ENCODE data around the gene DNAL1. TPM values are rescaled to one million over a fixed set of nuclear protein-coding genes. Genes with fewer than 3 reads are reported as not detected.

Gene DNAL1
- total RNA-seq, 1 experiment from 2014 or later: 14.3 TPM

- TF ChIP-seq ATF3 (CRISPR knock-in tag; conservative IDR thresholded peaks at IDR 0.05) (no peak), GABPB1 (CRISPR knock-in tag; IDR thresholded peaks at IDR 0.05) (0 out of 2 replicates have a peak, but pooled peaks have one; percentile 39), PRDM15 (CRISPR knock-in tag; IDR thresholded peaks at IDR 0.05) (0 out of 2 replicates have a peak, but pooled peaks have one; percentile 1), PREB (CRISPR knock-in tag; IDR thresholded peaks at IDR 0.05; ENCODE audit: borderline replicate concordance) (peak; percentile 55), ZNF416 (CRISPR knock-in tag; IDR thresholded peaks at IDR 0.05) (peak; percentile 65; the same call in 1 of the 2 replicates)
These were observed 69.2 kb downstream of the DNAL1 start, which contains the start of gene PNMA1 (continued) for GRCh38 chr14:73713803-73714655.

- Mint-ChIP-seq H3K9me3 (no peaks in the 10 kb centered on the region), H3K27me3 (ENCODE audit: low read depth) (peaks cover 7% of the 10 kb centered on the region), H3K4me1 (peaks cover 41% of the 10 kb centered on the region), H3K27ac (no peak overlapping the region), H3K4me3 (peak overlapping the region; percentile 73), H3K36me3 (no peaks in the 10 kb centered on the region)
- no peak for DNase-seq (ENCODE audit: low spot score)
- CTCF ChIA-PET: interaction anchor here (2.9 kb wide), 1 partner anchor 14 kb away, joined by 12 read pairs; no protein-coding TSS in a partner anchor
- no peak for ATAC-seq
- TF ChIP-seq ZBTB21 (CRISPR knock-in tag; IDR thresholded peaks at IDR 0.05; ENCODE audit: borderline replicate concordance): no peak
- TF ChIP-seq ZNF532 (CRISPR knock-in tag; IDR thresholded peaks at IDR 0.05; ENCODE audit: borderline replicate concordance): no peak
- no peak for TF ChIP-seq RORB (CRISPR knock-in tag; IDR thresholded peaks at IDR 0.05)
- TF ChIP-seq TEAD1 (CRISPR knock-in tag; IDR thresholded peaks at IDR 0.05): no peak
- no peak for TF ChIP-seq ZNF671 (CRISPR knock-in tag; IDR thresholded peaks at IDR 0.05)
- no peak for TF ChIP-seq ZNF423 (CRISPR knock-in tag; IDR thresholded peaks at IDR 0.05)
- no peak for TF ChIP-seq SMAD4 (CRISPR knock-in tag; IDR thresholded peaks at IDR 0.05)
- TF ChIP-seq FOXJ3 (CRISPR knock-in tag; IDR thresholded peaks at IDR 0.05; ENCODE audit: borderline replicate concordance): no peak
- TF ChIP-seq ERG (CRISPR knock-in tag; IDR thresholded peaks at IDR 0.05): no peak
- TF ChIP-seq SOX15 (CRISPR knock-in tag; IDR thresholded peaks at IDR 0.05): no peak
- TF ChIP-seq FOXP1 (CRISPR knock-in tag; IDR thresholded peaks at IDR 0.05; ENCODE audit: borderline replicate concordance): no peak
- POLR2A ChIA-PET: interaction anchor here (0.6 to 1.0 kb wide), 2 partner anchors 43 to 78 kb away, joined by 3 read pairs; no protein-coding TSS in a partner anchor
These were observed 69.9 kb downstream of the DNAL1 start for GRCh38 chr14:73714656-73715081.
